Measurements from ENCODE around the gene MXI1.

DNA sequence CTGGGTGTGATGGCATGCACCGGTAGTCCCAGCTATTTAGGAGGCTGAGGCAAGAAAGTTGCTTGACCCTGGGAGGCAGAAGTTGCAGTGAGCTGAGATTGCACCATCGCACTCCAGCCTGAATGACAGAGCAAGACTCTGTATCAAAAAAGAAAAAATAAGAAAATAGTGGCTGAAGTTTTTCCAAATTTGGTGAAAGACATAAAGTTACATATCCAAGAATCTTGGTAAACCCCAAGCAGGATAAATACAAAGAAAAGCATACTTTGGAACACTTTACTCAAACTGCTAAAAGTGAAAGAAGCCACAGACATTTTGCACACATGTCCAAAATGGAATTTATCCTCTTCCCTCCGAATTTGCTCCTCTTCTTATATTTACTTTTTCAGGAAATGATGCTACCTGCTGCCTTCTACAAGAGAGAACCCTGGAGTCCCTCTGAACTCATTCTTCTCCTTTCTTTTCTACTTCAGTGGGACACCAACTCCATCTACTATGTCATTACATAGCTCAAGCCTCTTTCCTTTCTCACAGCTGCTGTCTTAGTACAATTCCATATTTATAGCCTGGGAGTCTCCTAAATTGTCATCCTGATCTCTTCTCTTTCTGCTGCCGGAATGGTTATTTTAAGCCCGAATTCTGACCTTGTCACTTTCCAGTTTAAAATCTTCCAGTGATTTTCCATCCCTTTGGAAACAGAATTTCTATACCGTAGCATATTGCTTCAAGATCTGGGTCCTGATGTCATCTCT lies 114.6 kb downstream of the MXI1 start:
- TF ChIP-seq EZH2 (IDR thresholded peaks at IDR 0.05; ENCODE audit: borderline replicate concordance, low read depth, low read length, poor library complexity, severe bottlenecking), result no peak
- TF ChIP-seq, protein P1, sequence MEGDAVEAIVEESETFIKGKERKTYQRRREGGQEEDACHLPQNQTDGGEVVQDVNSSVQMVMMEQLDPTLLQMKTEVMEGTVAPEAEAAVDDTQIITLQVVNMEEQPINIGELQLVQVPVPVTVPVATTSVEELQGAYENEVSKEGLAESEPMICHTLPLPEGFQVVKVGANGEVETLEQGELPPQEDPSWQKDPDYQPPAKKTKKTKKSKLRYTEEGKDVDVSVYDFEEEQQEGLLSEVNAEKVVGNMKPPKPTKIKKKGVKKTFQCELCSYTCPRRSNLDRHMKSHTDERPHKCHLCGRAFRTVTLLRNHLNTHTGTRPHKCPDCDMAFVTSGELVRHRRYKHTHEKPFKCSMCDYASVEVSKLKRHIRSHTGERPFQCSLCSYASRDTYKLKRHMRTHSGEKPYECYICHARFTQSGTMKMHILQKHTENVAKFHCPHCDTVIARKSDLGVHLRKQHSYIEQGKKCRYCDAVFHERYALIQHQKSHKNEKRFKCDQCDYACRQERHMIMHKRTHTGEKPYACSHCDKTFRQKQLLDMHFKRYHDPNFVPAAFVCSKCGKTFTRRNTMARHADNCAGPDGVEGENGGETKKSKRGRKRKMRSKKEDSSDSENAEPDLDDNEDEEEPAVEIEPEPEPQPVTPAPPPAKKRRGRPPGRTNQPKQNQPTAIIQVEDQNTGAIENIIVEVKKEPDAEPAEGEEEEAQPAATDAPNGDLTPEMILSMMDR (conservative IDR thresholded peaks at IDR 0.05; ENCODE audit: low read depth, low read length), result no peak
